ENCODE data around the gene SOWAHA.

The SOWAHA gene

GRCh38 chr5:132821791-132822190 is 8.7 kb downstream of the SOWAHA start:
- DNase-seq (ENCODE audit: low spot score), result no peak
- no peak overlapping the region for H3K27ac ChIP-seq
- CTCF ChIA-PET, result interaction anchor here (0.6 to 2.1 kb wide), 6 partner anchors 62 to 819 kb away, joined by 3 to 12 read pairs (median 5); no protein-coding TSS in a partner anchor
- POLR2A ChIA-PET (ENCODE audit: low non-redundant PET), result interaction anchor here (1.1 kb wide), 1 partner anchor 68 kb away, joined by 3 read pairs; no protein-coding TSS in a partner anchor
- TF ChIP-seq CTCF (conservative IDR thresholded peaks at IDR 0.05; ENCODE audit: low read depth), result no peak

- POLR2A ChIA-PET (ENCODE audit: low non-redundant PET), result no interaction called here
- CTCF ChIA-PET, result interaction anchor here (0.6 to 1.2 kb wide), 2 partner anchors 69 to 1996 kb away, joined by 3 to 4 read pairs; no protein-coding TSS in a partner anchor
- no peak for DNase-seq (ENCODE audit: low spot score)
- TF ChIP-seq CTCF (conservative IDR thresholded peaks at IDR 0.05; ENCODE audit: low read depth), result no peak
- H3K27ac ChIP-seq, result no peak overlapping the region
Measured at GRCh38 chr5:132822650-132823480, 9.8 kb downstream of the SOWAHA start.

GRCh38 chr5:132823481-132824050 is 10.5 kb downstream of the SOWAHA start:
- no peak for DNase-seq (ENCODE audit: low spot score)
- ChIA-PET CTCF (interaction anchor here (0.6 to 1.2 kb wide), 2 partner anchors 70 to 1996 kb away, joined by 3 to 4 read pairs; no protein-coding TSS in a partner anchor), POLR2A (ENCODE audit: low non-redundant PET) (no interaction called here)
- no peak for TF ChIP-seq CTCF (conservative IDR thresholded peaks at IDR 0.05; ENCODE audit: low read depth)
- H3K27ac ChIP-seq, result no peak overlapping the region

- POLR2A ChIA-PET (ENCODE audit: low non-redundant PET), result no interaction called here
Measured at GRCh38 chr5:132824426-132824825, 11.3 kb downstream of the SOWAHA start.

GRCh38 chr5:132825033-132825833 is 12.1 kb downstream of the SOWAHA start:
- ChIA-PET CTCF (interaction anchor here (0.6 to 1.2 kb wide), 2 partner anchors 11 to 194 kb away, joined by 3 to 4 read pairs; no protein-coding TSS in a partner anchor), POLR2A (ENCODE audit: low non-redundant PET) (interaction anchor here (0.6 kb wide), 1 partner anchor 35 kb away, joined by 9 read pairs; no protein-coding TSS in a partner anchor)
- DNase-seq (ENCODE audit: low spot score), result no peak
- H3K27ac ChIP-seq, result no peak overlapping the region
- no peak for TF ChIP-seq CTCF (conservative IDR thresholded peaks at IDR 0.05; ENCODE audit: low read depth)

More at GRCh38 chr5:132824426-132824825, 11.3 kb downstream of the SOWAHA start:
- DNase-seq (ENCODE audit: low spot score), result no peak
- no peak for TF ChIP-seq CTCF (conservative IDR thresholded peaks at IDR 0.05; ENCODE audit: low read depth)
- CTCF ChIA-PET, result interaction anchor here (0.6 to 0.7 kb wide), 2 partner anchors 438 to 474 kb away, joined by 3 to 5 read pairs; no protein-coding TSS in a partner anchor
- H3K27ac ChIP-seq, result no peak overlapping the region

Data from RWPE1 (cell line).